Activated CD4-positive, alpha-beta T cell treated with anti-CD3 and anti-CD28 coated beads, Interleukin-2, amount 50 U/mL, for 48 hours (primary cell): ENCODE results near the gene DPH1.
A peak's percentile ranks its signal among the peaks of the same experiment; 100 is the strongest.

Experiments used
- DNase-seq, 2 experiments: peaks; one replicate each; pipeline ENCODE4 v3.0.0-alpha.2; 2020

DPH1 gene

DNA sequence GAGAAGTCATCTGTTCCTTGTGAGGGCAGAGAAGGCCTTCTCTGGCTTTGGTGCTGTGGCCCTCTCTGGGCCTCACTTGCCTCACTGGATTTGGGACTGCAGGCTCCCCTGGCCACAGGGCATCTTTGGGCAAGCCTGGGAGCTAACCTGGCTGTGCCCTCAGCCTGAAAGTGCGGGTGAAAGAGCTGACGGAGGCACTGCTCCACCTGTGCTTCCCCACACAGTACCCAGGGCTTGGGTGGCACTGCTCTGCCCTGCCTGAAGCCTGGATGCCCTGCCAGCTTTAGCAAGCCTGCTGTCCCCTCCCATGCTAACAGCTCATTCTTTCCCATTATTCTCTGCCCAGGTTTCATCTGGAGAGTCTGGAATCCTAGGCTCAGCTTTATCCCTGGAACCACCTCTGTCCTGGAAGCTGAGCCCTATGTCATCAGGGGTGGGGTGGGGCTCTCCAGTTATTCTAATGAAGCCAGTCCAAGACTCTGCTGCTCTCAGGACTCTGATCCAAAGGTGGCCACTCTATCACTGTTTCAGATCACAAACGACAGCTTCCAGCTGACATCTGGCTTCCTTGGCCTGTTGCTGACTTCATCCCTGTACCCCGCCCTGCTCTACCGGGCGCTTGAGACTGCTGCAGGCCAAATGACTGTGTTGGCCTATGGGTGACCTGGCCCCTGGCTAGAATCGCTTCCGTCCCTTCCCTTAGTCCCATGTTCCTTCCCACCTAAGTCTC is 54.2 kb downstream of the DPH1 start:
- DNase-seq = no peak

DNA sequence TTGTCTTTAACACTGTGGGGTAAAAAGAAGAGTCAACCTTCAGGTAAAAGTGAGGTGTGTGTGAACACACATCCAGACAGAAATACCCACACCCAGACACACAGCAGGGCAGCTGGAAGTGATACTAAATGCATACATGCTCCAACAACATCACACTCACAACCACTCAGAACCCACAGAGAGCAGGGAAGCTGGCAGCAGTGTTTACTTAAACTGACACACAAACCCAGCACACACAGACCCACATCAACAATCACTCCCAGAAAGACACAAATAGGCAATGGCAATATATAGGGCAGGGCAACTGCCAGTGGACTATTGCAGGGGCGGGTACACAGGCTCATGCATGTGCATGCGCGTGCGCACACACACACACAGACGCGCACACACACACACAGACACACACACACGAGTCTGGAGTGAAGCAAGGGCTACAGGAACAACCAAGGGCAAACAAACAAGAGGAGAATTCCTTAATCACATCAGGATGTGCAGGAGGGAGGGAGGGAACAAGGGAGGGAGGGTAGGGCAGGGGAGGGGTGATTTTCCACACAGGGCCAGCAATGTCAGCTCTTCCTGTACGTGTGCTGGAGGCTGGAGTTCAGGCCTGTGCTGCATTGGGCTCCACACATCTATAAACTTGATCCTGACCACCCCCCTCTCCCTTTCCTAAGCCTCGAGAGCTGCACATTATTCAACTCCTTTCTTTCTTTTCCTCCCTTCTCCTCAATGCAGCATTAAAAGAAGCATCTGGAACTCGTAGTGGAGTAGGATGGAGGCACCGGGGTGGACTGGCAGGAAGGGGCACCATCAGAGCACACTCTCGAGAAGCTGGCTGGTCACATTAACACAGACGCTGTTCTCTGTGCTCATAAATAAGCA is 55.1 kb downstream of the DPH1 start:
- DNase-seq = no peak

DNA sequence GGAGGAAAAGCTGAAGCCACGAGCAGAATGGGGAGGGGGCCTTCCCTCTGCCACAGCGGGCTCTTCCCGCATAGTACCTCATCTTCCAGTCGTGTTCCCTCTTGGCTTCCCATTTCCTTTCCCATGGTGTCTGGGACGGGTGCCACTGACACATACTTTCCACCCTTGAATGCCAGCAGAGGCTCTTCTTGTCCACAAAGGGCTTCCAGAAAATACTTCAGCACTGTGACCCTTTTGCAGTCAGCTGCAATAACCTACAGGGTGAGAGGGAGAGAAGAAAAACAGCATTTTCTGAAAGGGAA is 55.6 kb downstream of the DPH1 start:
- DNase-seq = no peak

DNA sequence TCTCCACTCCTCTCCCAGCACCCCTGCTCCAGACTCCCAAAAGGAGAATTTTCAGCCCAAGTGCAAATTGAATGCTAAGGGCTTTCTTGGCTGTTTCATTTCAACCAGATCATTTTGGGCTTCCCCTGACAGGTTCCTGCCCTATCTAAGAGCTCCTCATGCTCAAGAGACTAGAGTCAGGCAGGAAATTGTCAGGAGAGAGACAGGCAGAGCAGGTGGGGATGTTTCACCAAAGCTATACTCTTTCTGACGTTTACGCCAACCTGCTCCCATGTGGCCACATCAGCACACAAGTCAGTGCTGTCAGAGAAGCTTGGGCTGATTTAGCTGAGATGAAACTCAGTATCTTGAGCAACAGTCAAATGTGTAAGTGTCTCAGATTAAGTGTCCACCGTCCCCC is 56.4 kb downstream of the DPH1 start:
- no peak for DNase-seq

DNA sequence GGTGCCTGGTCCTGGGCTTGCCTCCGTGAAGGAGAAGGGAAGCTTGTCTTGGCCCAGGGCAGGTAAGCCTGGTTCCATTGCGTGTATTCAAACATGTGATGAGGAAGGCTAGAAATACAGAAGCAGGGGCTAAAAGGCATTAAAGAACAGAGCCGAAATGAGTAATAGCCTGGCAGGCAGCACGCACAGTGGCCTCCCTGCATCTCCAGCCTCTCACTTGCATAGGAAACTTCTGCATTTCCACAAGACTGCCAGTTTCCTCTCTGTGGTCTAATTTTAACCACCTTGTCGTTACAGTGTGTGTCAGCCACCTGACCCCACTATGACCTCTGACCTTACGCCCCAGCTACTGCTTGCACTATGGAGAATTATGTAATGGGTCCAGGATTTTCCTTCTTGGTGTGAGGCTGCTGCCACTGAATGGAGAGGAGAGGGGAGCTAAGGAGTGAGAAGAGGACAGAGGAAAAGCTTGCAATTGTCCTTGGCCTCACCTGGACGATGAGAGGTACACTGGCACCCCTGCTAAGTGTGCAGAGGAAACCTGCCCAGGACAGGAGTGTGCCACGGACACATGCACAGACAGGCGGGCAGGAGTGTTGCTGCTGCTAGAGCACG is 57.8 kb downstream of the DPH1 start:
- DNase-seq = peak; percentile 60 to 67

DNA sequence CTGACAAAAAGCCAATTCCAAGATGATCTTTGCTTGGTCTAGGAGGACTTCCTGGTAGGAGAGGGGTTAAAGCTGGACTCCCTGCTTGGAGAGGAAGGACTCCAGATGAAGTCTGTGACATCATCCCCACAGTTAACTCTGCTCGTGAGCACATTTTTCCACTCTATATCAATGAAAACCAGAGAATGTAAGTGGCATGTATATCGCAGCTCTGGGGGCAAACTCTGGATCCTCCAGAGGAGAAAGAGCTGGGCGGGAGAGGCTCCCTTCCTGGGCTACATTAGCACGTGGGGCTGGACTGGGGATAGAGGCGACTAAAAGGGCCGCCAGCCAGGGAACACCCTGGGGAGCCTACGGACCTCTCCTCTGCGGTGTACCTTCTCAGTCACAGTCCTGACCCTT is 59.1 kb downstream of the DPH1 start:
- peak; percentile 20 to 24 for DNase-seq

DNA sequence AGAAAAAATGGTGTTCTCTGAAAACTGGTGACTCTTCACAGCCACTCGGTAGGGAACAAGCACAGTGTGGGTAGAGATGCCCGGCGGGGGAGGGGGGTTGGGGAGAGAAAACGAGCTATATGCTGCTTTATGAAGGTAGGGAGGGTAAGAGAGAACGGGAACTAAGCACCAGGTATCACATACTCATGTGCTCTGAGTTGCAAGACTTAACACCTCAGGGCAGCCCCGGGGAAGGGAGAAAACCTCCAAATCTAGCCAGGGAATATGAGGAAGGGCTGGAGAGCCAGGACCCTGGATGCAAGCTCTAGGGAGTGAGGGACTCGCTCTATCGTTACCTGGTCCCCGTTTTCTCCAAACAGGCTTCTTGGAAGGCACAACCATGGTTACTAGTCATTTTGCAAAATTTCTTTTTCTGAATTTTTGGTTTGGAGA is 60.3 kb downstream of the DPH1 start:
- peak in 1 of 2 experiments; percentile 33 for DNase-seq

DNA sequence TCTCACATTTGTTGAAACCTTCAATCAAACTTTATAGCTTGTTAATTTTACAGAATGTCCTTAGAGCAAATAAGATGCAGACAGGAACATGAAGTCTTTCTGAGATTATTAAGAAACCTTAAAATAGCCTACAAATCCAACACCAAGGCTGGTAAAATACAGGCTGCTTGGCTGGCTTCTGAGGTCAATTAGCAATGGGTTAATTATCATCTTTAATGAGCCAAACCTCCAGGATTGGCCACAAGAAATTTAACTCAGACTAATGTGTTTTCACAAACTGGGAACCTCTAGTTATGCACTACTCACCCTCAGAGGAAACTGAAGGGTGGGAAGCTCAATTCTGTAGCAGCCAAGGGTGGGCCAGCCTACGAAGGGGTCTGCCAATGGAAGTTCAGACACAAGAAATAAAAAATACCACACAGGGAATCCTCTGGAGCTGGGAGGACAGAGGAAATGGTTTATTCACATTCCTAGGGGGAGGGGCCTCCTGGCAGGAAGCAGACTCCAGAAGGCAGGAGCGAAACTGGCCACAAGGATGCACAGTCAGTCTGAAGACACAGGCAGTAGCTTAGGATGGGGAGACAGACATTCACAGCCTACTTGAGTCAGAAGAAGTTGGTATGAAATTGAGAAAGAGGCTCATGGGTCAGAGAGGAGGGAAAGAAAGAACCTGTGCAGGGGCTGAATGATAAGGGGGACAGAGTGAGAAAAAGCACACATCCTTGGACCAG is 61.0 kb downstream of the DPH1 start:
- DNase-seq = no peak

DNA sequence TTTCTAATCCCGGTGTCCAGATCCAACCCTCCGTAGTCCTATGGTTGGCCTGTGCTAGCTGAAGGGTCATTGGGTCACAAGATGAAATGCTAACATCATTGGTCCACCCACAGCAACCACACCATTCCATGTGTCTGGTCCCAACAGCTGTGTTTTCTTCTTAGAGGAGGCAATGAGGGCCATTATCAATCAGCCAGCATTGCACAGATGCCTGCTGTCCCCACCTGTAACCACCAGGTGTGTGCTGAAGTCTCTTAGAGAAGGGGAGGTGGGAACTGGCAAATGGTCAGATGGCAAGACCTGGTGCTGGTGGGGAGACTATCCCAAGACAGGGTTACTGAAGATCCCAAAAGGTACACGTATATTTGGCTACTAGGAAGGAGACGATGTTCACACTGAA is 62.3 kb downstream of the DPH1 start:
- no peak for DNase-seq

DNA sequence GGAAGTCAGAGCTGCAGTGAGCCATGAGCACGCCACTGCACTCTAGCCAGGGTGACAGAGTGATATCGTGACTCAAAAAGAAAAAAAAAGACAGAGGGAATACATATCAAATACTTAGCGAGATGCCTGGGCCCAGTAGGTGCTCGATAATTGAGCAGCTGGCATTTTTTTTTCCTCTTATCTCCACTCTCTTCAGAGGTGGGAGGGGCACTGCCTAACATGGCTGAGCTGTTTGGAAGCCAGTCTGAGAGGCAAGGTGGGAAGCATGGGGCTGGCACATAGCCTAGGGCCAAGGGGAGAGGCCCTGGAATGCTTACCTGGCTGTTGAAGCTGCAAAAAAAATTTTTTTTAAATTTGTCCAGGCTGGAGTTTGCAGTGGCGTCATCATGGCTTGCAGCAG is 63.4 kb downstream of the DPH1 start:
- no peak for DNase-seq
